Right lobe of liver (tissue), 4 donors: ENCODE measurements around the gene ZNF18.

Source experiments
- CTCF ChIP-seq, 4 donors: fragments of 200-600 bp in 3 of 4; fragments of 450-650 bp in 1 of 4; IDR thresholded peaks; one replicate each; pipeline versions ENCODE4 v1.5.1 to v1.8.0; 2016 to 2022; ENCODE audit warnings: antibody characterized with exemption in 4 of 4, mild to moderate bottlenecking in 2 of 4
- POLR2A ChIP-seq: fragments of 450-650 bp; IDR thresholded peaks from one replicate; pipeline ENCODE4 v1.6.1; 2017; ENCODE audit warnings: antibody characterized with exemption, mild to moderate bottlenecking
- donor health status: DM: no; HTN: no; CAD: no.
- donor health status: DM: no; HTN: no; CAD: no.
- donor health status: DM: no; HTN: yes; CAD: no.

GRCh38 chr17:11943759-11944347 is 53.4 kb downstream of the ZNF18 start:
- TF ChIP-seq CTCF (IDR thresholded peaks at IDR 0.05), result no peak
- TF ChIP-seq POLR2A, result no peak
